Natural killer cell (primary cell): ENCODE results near the gene RRBP1. TPM values are rescaled to one million over a fixed set of nuclear protein-coding genes. Genes with fewer than 3 reads are reported as not detected.
A peak's percentile ranks its signal among the peaks of the same experiment; 100 is the strongest.

Experiments used
- ATAC-seq, 3 donors: fragments of 150-1000 bp in 2 of 3; fragments of 200-7000 bp in 1 of 3; cut with Tn5 transposase; 1 replicate in 1 of 3; 2 replicates in 2 of 3; pipeline ENCODE4 v1.10.0; 2021; ENCODE audit warnings: mild to moderate bottlenecking in 2 of 3, moderate library complexity in 2 of 3
- DNase-seq, 2 donors: peaks; one replicate each; pipeline versions ENCODE4 v3.0.0 to v3.0.0-alpha.2; 2013 to 2021; ENCODE audit warnings: mixed read lengths in 1 of 2
- H3K27ac ChIP-seq: one replicate; pipeline ENCODE4 v1.5.1; 2013; ENCODE audit warnings: mild to moderate bottlenecking, low read length
- H3K27me3 ChIP-seq: one replicate; pipeline ENCODE4 v1.6.1; 2013; ENCODE audit warnings: low read length; ENCODE audit not compliant: control insufficient read depth, insufficient read depth
- H3K36me3 ChIP-seq: one replicate; pipeline ENCODE4 v1.6.1; 2013; ENCODE audit warnings: low read length; ENCODE audit not compliant: control insufficient read depth, insufficient read depth
- H3K4me1 ChIP-seq: one replicate; pipeline ENCODE4 v1.6.1; 2013; ENCODE audit warnings: low read length; ENCODE audit not compliant: control insufficient read depth, insufficient read depth
- H3K4me3 ChIP-seq: one replicate; pipeline ENCODE4 v1.5.1; 2013; ENCODE audit warnings: low read length
- H3K9me3 ChIP-seq: one replicate; pipeline ENCODE4 v1.6.1; 2013; ENCODE audit warnings: low read length; ENCODE audit not compliant: control insufficient read depth, insufficient read depth
- H3K27ac Mint-ChIP-seq, 2 donors: one replicate each; pipeline ENCODE4 v1.8.0; 2022; ENCODE audit warnings: mild to moderate bottlenecking in 2 of 2, mixed read lengths in 2 of 2, moderate library complexity in 1 of 2
- H3K27me3 Mint-ChIP-seq, 2 donors: one replicate each; pipeline ENCODE4 v1.8.0; 2022; ENCODE audit warnings: low read depth in 2 of 2, mixed read lengths in 2 of 2
- H3K36me3 Mint-ChIP-seq: one replicate; pipeline ENCODE4 v1.8.0; 2022; ENCODE audit warnings: mixed read lengths
- H3K4me1 Mint-ChIP-seq, 2 donors: one replicate each; pipeline ENCODE4 v1.8.0; 2022; ENCODE audit warnings: mixed read lengths in 2 of 2
- H3K4me3 Mint-ChIP-seq: one replicate; pipeline ENCODE4 v1.8.0; 2022; ENCODE audit warnings: mild to moderate bottlenecking, moderate library complexity, mixed read lengths
- H3K9me3 Mint-ChIP-seq, 2 donors: one replicate each; pipeline ENCODE4 v1.8.0; 2022; ENCODE audit warnings: mixed read lengths in 2 of 2
- WGBS: methylation state at CpG from one replicate; pipeline ENCODE4 v1.1.7; 2013; ENCODE audit warnings: missing lambda C conversion rate; ENCODE audit not compliant: insufficient coverage; 5-methylcytosine and 5-hydroxymethylcytosine counted together
- intact Hi-C: fragments of 100-400 bp; cut with micrococcal nuclease; formaldehyde crosslinking; loops from one replicate; pipeline ENCODE4 v1.14.2; 2022
- total RNA-seq, 4 donors: library from RNA; stranded (reverse); fragments of 120-200 nt in 1 of 4; gene quantifications; one replicate each; pipeline versions ENCODE4 v1.2.3 to v1.2.4, GENCODE V29; 2013 to 2022
- TF ChIP-seq, protein P1 (sequence below): fragments of 200-600 bp; IDR thresholded peaks from one replicate; pipeline ENCODE4 v1.8.0; 2022; ENCODE audit warnings: antibody characterized with exemption

The RRBP1 gene
- total RNA-seq, 3 donors from 2014 or later (not counting 1 experiment from before 2014, with no cell fraction given): 88.3 to 95.4 (median 90.1) TPM

- TF ChIP-seq, protein P1, sequence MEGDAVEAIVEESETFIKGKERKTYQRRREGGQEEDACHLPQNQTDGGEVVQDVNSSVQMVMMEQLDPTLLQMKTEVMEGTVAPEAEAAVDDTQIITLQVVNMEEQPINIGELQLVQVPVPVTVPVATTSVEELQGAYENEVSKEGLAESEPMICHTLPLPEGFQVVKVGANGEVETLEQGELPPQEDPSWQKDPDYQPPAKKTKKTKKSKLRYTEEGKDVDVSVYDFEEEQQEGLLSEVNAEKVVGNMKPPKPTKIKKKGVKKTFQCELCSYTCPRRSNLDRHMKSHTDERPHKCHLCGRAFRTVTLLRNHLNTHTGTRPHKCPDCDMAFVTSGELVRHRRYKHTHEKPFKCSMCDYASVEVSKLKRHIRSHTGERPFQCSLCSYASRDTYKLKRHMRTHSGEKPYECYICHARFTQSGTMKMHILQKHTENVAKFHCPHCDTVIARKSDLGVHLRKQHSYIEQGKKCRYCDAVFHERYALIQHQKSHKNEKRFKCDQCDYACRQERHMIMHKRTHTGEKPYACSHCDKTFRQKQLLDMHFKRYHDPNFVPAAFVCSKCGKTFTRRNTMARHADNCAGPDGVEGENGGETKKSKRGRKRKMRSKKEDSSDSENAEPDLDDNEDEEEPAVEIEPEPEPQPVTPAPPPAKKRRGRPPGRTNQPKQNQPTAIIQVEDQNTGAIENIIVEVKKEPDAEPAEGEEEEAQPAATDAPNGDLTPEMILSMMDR: no peak
- intact Hi-C loops: no loop called here
- DNase-seq (no peak), ATAC-seq (no peak)
- Histone ChIP-seq H3K36me3 (peaks cover 14% of the 10 kb centered on the region), H3K9me3 (no peaks in the 10 kb centered on the region), H3K27me3 (no peaks in the 10 kb centered on the region), H3K4me1 (peaks cover 21% of the 10 kb centered on the region), H3K4me3 (no peak overlapping the region), H3K27ac (no peak overlapping the region)
- Mint-ChIP-seq H3K27me3 (no peaks in the 10 kb centered on the region), H3K36me3 (peaks cover 14% of the 10 kb centered on the region), H3K27ac (peak overlapping the region; percentile 48 to 78), H3K4me1 (peaks cover 68 to 70% of the 10 kb centered on the region in 2 donors), H3K4me3 (no peak overlapping the region), H3K9me3 (no peaks in the 10 kb centered on the region)
- WGBS: 93% methylated on average over 2 of the region's 2 CpGs
These were observed 23.4 kb downstream of the RRBP1 start for GRCh38 chr20:17658648-17658993.

GRCh38 chr20:17657898-17658647 lies 24.0 kb downstream of the RRBP1 start:
- Mint-ChIP-seq H3K27me3 (no peaks in the 10 kb centered on the region), H3K4me3 (no peak overlapping the region), H3K27ac (peak overlapping the region; percentile 48 to 78), H3K9me3 (no peaks in the 10 kb centered on the region), H3K36me3 (peaks cover 14% of the 10 kb centered on the region), H3K4me1 (peaks cover 63 to 64% of the 10 kb centered on the region in 2 donors)
- DNase-seq: no peak
- Histone ChIP-seq H3K36me3 (peaks cover 14% of the 10 kb centered on the region), H3K4me3 (no peak overlapping the region), H3K27ac (no peak overlapping the region), H3K27me3 (no peaks in the 10 kb centered on the region), H3K4me1 (peaks cover 17% of the 10 kb centered on the region), H3K9me3 (no peaks in the 10 kb centered on the region)
- TF ChIP-seq, protein P1: no peak
- WGBS: 93% methylated on average over 9 of the region's 9 CpGs
- no peak for ATAC-seq
- intact Hi-C loops: no loop called here

- TF ChIP-seq, protein P1: no peak
- Histone ChIP-seq H3K27me3 (no peaks in the 10 kb centered on the region), H3K4me1 (peaks cover 9% of the 10 kb centered on the region), H3K9me3 (no peaks in the 10 kb centered on the region), H3K4me3 (no peak overlapping the region), H3K27ac (no peak overlapping the region), H3K36me3 (peaks cover 14% of the 10 kb centered on the region)
- no peak for DNase-seq
- Mint-ChIP-seq H3K9me3 (no peaks in the 10 kb centered on the region), H3K4me3 (no peak overlapping the region), H3K36me3 (peaks cover 14% of the 10 kb centered on the region), H3K27me3 (no peaks in the 10 kb centered on the region), H3K4me1 (peaks cover 56 to 58% of the 10 kb centered on the region in 2 donors), H3K27ac (peak overlapping the region; percentile 48 to 58)
- WGBS: 84% methylated on average over 7 of the region's 9 CpGs
- intact Hi-C loops: no loop called here
- ATAC-seq: no peak
These were observed 24.8 kb downstream of the RRBP1 start for GRCh38 chr20:17657079-17657825.
